Retinal pigment epithelial cell (primary cell): Measurements from ENCODE around the gene UBE2J1.
A peak's percentile ranks its signal among the peaks of the same experiment; 100 is the strongest.

Source experiments
- DNase-seq: peaks from one replicate; pipeline ENCODE4 v3.0.0-alpha.2; 2010; ENCODE audit warnings: low read depth
- H3K4me3 ChIP-seq: 2 replicates; pipeline ENCODE4 v1.5.1; 2011; ENCODE audit warnings: mild to moderate bottlenecking, low read length, control low read depth, moderate library complexity
- TF ChIP-seq, protein P1 (sequence below): conservative IDR thresholded peaks from 2 replicates; pipeline ENCODE4 v1.5.1; 2011; ENCODE audit warnings: low read depth, low read length, control low read depth, inconsistent platforms

The UBE2J1 gene

DNA sequence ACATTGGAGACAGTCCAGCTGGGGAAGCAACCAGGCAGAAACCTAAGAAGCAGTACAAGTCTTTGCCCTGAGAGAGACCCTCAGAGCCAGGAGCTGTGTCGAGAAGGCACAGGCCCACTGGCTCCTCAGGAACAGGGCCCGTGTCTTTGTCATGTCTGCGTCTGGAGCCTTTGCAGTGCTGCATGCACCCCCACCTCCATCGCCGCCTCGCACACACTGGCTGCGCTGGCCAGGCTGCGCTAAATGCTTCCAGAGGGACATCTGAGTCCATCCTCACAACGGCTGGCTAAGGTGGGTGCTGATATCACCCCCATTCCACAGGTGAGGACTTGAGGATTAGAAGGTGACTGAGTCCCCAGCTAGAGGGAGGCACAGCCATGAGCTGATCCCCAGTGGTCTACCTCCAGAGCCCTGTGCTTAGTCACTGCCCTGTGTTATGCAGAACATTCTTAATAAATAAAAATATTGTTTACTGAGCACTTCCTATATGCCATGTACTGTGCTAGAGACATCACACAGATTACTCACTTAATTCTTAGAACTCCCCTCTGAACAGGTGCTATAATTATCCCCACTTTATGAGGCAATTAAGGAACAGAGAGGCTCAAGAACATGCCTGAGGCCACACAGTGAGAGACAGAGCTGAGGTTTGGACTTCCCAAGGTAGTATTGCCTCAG, 65.0 kb downstream of the UBE2J1 start:
- TF ChIP-seq, protein P1, sequence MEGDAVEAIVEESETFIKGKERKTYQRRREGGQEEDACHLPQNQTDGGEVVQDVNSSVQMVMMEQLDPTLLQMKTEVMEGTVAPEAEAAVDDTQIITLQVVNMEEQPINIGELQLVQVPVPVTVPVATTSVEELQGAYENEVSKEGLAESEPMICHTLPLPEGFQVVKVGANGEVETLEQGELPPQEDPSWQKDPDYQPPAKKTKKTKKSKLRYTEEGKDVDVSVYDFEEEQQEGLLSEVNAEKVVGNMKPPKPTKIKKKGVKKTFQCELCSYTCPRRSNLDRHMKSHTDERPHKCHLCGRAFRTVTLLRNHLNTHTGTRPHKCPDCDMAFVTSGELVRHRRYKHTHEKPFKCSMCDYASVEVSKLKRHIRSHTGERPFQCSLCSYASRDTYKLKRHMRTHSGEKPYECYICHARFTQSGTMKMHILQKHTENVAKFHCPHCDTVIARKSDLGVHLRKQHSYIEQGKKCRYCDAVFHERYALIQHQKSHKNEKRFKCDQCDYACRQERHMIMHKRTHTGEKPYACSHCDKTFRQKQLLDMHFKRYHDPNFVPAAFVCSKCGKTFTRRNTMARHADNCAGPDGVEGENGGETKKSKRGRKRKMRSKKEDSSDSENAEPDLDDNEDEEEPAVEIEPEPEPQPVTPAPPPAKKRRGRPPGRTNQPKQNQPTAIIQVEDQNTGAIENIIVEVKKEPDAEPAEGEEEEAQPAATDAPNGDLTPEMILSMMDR: no peak
- no peak overlapping the region for H3K4me3 ChIP-seq
- DNase-seq: no peak

DNA sequence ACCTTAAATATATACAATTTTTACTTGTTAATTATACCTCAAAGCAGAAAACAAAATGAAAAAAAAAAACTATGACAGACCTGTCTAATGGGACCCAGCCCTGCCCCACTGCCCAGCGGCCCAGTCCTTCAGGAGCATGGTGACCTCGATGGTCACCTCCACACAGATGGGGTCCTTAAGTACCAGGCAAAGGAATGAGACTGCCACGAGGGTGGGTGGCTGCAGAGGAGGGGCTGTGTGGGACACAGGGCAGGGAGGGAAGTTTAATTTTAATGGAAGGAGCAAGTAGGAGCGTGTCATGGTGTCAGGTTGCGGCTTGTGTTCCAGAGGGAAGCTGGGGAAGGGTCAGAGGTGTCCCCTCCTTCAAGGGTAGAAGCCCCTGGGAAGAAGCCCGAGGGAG, 66.0 kb downstream of the UBE2J1 start:
- TF ChIP-seq, protein P1: no peak
- DNase-seq: no peak
- H3K4me3 ChIP-seq: no peak overlapping the region

DNA sequence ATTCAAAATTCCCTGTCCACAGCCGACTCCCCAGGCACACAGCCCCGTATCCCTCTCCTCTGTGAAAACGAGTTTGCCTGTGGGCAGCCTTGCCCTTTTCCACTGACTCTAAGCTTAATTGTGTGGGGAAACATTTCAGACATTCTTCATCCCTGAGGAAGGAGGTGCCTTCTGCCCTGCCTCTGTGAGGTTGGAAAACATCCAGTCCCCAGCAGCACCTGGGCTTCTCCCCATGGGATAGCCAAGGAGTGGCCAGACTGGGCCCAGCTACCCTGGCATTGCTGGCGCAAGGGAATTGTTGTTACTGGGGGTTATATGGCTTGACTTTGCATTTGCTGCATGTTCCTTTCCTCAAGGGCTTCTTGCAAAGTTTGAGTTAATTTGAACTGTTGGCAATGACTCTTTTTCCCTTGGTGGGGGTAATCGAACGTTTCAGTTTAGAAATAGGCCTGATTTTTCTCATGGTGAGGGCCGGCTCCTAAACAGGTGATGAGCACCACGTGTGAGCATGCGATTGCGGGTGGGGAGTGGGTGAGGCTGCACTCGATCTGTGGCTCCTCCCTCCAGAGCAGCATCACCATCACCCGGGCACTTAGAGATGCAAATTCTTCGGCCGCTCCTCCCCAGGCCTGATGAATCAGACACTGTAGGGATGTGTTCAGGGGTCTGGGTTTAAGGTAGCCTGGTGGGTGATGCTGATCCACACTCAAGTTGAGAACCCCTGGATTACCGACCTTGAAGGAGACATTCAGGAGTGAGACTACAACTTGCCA, 67.4 kb downstream of the UBE2J1 start:
- TF ChIP-seq, protein P1: no peak
- H3K4me3 ChIP-seq: no peak overlapping the region
- DNase-seq: no peak

DNA sequence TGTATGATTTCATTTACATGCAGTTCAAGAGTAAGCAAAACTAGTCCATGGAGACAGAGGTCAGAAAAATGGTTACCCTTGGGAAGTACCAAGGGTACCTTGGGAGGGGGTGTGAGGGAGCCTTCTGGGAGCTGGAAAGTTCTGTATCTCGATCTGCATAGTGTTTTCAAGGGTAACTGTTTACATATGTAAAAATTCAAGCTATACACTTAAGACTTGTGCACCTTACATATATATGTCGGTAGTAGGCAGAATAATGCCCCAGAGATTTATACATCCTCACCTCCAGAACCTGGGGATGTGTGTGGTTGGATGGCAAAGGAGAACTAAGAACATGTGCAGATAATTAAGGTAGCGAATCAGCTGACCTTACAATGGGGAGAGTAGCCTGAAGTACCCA, 68.4 kb downstream of the UBE2J1 start:
- DNase-seq: no peak
- TF ChIP-seq, protein P1: no peak
- no peak overlapping the region for H3K4me3 ChIP-seq

DNA sequence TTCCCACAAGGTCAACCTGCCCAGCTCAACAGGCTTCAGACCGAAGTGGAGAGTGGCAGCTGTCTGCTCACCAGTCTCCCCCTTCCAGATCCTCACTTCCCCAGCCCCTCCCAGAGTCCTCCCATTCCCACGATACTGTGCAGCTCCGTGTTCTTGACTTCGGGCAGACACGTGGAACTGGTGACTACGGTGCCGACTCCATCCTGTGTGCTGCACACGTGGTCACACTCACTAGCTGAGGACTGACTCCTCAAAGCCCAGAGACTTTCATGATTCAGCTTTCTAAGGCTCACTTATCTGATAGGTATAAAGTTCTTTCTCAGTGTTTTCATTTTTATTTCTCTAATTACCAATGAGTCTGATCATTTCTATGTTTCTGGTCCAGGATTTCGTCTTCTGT, 69.8 kb downstream of the UBE2J1 start:
- DNase-seq: no peak
- TF ChIP-seq, protein P1: no peak
- no peak overlapping the region for H3K4me3 ChIP-seq

DNA sequence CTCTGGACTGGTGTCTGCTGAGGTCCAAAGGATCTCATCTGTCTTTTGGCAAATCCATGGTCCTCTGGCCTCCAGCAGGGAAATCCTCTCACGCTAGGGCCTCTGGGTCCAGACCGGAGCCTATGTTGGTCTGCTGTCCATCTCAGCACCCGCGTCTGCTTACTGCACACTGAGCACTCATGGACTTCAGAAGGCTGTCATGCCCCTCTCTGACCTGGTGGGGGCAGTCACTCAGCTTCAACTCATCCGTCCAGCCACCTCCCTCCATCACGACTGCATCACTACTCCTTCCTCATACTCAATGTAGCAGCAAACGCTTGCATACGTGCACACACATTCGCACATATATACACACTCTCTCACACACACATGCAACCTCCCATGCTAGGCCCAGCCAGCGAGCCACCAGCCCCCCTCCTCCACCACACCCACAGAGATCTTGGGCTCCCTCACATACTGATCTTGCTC, 70.7 kb downstream of the UBE2J1 start:
- TF ChIP-seq, protein P1: peak; percentile 70
- DNase-seq: no peak
- H3K4me3 ChIP-seq: no peak overlapping the region

DNA sequence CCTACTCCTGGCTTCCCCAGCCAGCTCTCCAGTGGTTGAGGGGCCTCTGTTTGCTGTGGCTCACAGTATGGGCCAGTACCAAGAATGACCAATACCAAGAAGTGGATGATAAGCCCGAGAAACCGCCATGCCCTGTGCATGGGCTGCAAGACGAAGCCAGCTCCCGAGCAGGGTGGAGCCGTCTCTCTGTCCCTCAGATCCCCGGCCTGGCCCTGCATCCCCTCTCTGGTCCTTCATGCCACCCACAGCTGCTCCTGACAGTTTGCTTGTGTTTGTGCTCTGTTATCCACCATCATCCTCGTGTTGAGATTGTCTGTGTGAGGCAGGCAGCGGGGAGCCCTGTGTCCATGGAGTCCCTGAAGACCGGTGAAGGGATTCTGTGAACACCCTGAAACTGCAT, 73.6 kb downstream of the UBE2J1 start:
- TF ChIP-seq, protein P1: no peak
- no peak overlapping the region for H3K4me3 ChIP-seq
- DNase-seq: no peak
